ENCODE measurements around the gene DXO. TPM values are rescaled to one million over a fixed set of nuclear protein-coding genes. Genes with fewer than 3 reads are reported as not detected.

Gene DXO
- total and polyA plus RNA-seq, 3 donors from 2014 or later = 43.7 to 96.6 (median 59.1) TPM

DNA sequence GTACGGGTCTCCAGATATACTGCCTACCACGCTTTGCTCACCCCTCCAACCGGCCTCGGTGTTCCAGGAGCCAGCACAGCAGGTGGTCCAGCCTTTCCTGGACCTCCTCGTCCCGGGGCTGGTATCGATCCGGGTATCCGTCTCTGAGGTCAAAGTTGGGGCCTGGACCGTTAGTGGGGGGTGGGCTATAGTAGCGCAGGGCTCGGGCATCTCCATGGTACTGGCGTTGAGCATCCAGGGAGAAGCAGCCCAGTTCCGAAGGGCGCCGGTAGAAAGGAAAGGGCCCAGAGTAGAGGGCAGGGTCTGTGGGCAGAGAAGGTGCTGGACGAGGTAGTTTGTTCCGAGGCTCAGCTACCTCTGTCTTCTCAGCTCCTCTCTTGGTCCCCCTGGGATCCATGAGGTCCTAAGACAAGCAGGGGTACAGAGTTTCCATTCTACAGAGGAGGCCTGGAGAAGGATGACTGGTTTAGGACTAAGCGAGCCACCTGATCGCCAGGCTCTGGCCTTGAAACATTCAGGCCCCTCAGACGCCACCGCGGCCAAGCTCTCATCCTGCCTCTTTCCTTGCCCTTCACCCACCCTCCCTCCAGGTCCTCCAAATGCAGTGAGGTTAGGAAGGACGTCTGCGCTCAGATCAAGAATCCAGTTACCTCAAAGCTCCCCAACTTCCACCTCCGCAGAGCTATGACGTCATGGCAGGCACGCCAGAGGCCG is 502 bp downstream of the DXO start:
- Histone ChIP-seq H3K27ac (peak overlapping the region; percentile 91 to 98), H3K36me3 (ENCODE audit: low read depth, missing control alignments) (no peaks in the 10 kb centered on the region), H3K27me3 (no peaks in the 10 kb centered on the region), H3K4me3 (peak overlapping the region; percentile 77 to 82), H3K9me3 (no peaks in the 10 kb centered on the region), H3K4me1 (peaks cover 19% of the 10 kb centered on the region)
- 6 to 16% methylated on average over 23 to 29 of the region's 29 CpGs for WGBS, 2 donors
- DNase-seq = no peak
- TF ChIP-seq, protein P1, sequence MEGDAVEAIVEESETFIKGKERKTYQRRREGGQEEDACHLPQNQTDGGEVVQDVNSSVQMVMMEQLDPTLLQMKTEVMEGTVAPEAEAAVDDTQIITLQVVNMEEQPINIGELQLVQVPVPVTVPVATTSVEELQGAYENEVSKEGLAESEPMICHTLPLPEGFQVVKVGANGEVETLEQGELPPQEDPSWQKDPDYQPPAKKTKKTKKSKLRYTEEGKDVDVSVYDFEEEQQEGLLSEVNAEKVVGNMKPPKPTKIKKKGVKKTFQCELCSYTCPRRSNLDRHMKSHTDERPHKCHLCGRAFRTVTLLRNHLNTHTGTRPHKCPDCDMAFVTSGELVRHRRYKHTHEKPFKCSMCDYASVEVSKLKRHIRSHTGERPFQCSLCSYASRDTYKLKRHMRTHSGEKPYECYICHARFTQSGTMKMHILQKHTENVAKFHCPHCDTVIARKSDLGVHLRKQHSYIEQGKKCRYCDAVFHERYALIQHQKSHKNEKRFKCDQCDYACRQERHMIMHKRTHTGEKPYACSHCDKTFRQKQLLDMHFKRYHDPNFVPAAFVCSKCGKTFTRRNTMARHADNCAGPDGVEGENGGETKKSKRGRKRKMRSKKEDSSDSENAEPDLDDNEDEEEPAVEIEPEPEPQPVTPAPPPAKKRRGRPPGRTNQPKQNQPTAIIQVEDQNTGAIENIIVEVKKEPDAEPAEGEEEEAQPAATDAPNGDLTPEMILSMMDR (IDR thresholded peaks at IDR 0.05) = no peak
- TF ChIP-seq POLR2A (IDR thresholded peaks at IDR 0.05) = no peak
- intact Hi-C loops (cut with DNase I; ENCODE audit: low total_unique reads) = no loop called here

DNA sequence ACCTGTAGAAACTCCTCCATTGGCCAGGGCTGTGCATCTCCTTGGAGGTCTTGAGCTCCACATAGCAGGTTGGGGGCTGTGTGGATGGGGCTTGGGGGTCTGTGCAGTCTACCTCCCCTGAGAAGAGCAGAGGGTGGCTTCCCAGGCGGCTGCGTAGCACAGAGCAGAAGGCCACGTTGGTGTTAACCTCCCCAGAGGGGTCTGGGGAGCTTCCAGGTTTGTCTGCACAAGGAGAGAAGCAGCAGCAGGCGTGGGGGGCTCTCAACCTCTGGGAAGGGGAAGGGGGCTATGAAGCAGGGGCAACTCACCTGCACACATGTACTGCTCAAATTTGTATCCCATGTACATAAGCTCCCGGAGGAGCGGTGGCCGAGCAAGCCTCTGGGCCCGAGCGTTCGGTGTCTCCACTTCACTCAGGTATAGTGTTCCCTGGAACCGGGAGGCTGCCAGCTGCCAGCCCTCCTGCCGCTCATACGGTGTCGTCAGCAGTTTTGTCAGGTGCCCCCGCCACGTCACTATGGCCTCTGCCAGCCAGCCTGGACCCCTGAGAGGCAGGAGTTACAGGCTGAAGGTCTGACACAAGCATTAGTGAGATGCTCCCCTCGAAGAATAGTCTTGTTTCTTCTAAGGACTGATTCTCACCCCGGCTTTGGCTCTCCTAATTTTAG is 1.2 kb downstream of the DXO start:
- no peaks in the 10 kb centered on the region for H3K9me3 ChIP-seq
- TF ChIP-seq, protein P1 (IDR thresholded peaks at IDR 0.05) = no peak
- no peak for TF ChIP-seq POLR2A (IDR thresholded peaks at IDR 0.05)
- intact Hi-C loops (cut with DNase I; ENCODE audit: low total_unique reads) = no loop called here
- H3K4me1 ChIP-seq = peaks cover 19% of the 10 kb centered on the region
- peak overlapping the region; percentile 77 to 82 for H3K4me3 ChIP-seq
- H3K36me3 ChIP-seq (ENCODE audit: low read depth, missing control alignments) = no peaks in the 10 kb centered on the region
- no peaks in the 10 kb centered on the region for H3K27me3 ChIP-seq
- no peak for DNase-seq
- WGBS, 2 donors = 34 to 65% methylated on average over 18 of the region's 18 CpGs
- peak overlapping the region; percentile 91 to 98 for H3K27ac ChIP-seq

DNA sequence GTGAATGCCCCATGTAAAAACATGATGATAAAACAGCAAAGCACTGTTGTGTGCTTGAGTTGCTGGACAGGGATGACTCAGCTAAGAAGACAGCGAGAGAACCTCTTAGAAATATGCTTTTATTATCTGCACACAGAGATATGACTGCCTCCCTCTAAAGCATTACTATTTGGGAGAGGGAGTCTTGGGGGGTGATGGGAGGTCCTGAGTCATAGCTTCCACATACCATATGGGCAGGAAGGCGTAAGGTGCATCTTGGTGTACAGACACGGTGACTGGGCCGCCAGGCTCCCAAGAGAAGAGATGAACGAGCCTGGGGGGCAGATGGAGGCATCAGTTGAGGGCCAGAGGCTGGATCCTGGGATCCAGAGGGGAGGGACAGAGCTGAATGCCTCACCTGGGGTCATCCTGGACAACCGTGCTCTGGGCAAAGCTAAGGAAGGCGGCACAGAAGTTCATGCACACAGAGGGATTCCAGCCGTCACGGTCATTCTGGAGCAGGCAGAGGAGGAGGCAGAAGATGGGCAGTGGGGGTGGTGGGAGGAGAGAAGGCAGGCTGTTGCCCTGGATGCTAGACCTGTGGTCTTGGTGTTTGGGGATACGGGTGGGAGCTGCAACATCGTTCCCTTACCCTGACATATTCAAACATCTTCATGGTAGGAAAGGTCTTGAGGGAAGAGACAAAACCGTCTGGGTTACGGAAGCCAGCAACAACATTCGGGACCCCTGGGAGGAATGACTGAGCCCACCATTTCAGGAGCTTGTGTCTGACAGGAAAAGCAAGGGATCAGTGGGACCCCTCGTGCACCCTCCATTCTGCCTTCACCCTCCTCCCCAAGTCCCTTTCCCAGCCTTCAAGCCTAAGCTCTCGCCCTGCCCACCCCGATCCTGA is 2.0 kb downstream of the DXO start:
- Histone ChIP-seq H3K27ac (peak overlapping the region in 1 of 2 donors; percentile 98), H3K9me3 (no peaks in the 10 kb centered on the region), H3K27me3 (no peaks in the 10 kb centered on the region), H3K4me1 (peaks cover 19% of the 10 kb centered on the region), H3K36me3 (ENCODE audit: low read depth, missing control alignments) (no peaks in the 10 kb centered on the region), H3K4me3 (no peak overlapping the region)
- DNase-seq = no peak
- intact Hi-C loops (cut with DNase I; ENCODE audit: low total_unique reads) = no loop called here
- TF ChIP-seq, protein P1 (IDR thresholded peaks at IDR 0.05) = no peak
- WGBS, 2 donors = 72 to 73% methylated on average over 17 of the region's 17 CpGs

DNA sequence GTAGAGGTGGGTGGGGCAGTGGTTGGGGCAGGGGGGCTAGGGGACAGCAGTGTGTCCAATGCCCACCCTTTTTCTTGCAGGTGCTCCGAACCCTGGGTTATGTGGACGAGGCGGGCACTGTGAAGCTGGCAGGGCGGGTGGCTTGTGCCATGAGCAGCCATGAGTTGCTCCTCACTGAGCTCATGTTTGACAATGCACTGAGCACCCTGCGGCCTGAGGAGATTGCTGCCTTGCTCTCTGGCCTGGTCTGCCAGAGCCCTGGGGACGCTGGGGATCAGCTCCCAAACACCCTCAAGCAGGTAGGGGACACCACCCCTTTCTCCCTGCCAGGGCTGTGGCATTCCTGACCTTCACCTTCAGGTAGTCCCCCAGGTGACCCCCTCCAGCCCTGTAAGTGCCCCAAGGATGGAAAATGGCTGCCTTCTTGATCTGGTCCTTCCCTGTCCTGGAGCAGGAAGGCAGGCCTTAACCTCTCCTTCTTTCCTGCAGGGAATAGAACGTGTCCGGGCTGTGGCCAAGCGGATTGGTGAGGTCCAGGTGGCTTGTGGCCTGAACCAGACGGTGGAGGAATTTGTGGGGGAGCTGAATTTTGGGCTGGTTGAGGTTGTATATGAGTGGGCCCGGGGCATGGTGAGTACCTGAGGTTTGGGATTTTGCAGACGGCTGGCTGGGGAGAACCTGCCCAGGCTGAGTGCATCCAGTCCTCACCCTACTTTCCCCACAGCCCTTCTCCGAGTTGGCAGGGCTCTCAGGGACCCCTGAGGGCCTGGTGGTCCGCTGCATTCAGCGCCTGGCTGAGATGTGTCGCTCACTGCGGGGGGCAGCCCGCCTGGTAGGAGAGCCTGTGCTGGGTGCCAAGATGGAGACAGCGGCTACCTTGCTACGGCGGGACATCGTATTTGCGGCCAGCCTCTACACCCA is 2.9 kb downstream of the DXO start:
- Histone ChIP-seq H3K36me3 (ENCODE audit: low read depth, missing control alignments) (no peaks in the 10 kb centered on the region), H3K4me1 (peaks cover 19% of the 10 kb centered on the region), H3K9me3 (no peaks in the 10 kb centered on the region), H3K27me3 (no peaks in the 10 kb centered on the region), H3K27ac (no peak overlapping the region), H3K4me3 (no peak overlapping the region)
- intact Hi-C loops (cut with DNase I; ENCODE audit: low total_unique reads) = no loop called here
- 92 to 94% methylated on average over 8 to 23 of the region's 23 CpGs for WGBS, 2 donors
- TF ChIP-seq, protein P1 (IDR thresholded peaks at IDR 0.05) = no peak
- TF ChIP-seq POLR2A (IDR thresholded peaks at IDR 0.05) = no peak
- no peak for DNase-seq
